Liver (tissue), 3 donors: ENCODE data around the gene SYT13.

Experiments
- CTCF ChIP-seq: fragments of 150-350 bp; IDR thresholded peaks from 2 replicates; pipeline ENCODE4 v1.5.1; 2017; ENCODE audit warnings: improper control_type of control experiment, low read depth, low read length; ENCODE audit not compliant: missing input control
- REST ChIP-seq: IDR thresholded peaks from 2 replicates; pipeline ENCODE4 v1.6.1; 2016; ENCODE audit warnings: antibody characterized with exemption, mild to moderate bottlenecking
- SP1 ChIP-seq: IDR thresholded peaks from 2 replicates; pipeline ENCODE4 v1.6.1; 2018; ENCODE audit warnings: antibody characterized with exemption, mild to moderate bottlenecking
- YY1 ChIP-seq: IDR thresholded peaks from 2 replicates; pipeline ENCODE4 v1.6.1; 2016; ENCODE audit warnings: antibody characterized with exemption, mild to moderate bottlenecking
- donor health status: healthy.
- donor health status: healthy.

- no peak for TF ChIP-seq CTCF
- no peak for TF ChIP-seq SP1
- TF ChIP-seq REST = no peak
- TF ChIP-seq YY1 = no peak
Measured at GRCh38 chr11:45324459-45324858, 38.3 kb upstream of the SYT13 start.
